ENCODE measurements around the gene LONRF2.
"Not testable (repeated sequence)": the region's sequence is repeated elsewhere in the genome, so short reads cannot be mapped to it uniquely, and the experiment has no call there.

- TF ChIP-seq, protein P1, sequence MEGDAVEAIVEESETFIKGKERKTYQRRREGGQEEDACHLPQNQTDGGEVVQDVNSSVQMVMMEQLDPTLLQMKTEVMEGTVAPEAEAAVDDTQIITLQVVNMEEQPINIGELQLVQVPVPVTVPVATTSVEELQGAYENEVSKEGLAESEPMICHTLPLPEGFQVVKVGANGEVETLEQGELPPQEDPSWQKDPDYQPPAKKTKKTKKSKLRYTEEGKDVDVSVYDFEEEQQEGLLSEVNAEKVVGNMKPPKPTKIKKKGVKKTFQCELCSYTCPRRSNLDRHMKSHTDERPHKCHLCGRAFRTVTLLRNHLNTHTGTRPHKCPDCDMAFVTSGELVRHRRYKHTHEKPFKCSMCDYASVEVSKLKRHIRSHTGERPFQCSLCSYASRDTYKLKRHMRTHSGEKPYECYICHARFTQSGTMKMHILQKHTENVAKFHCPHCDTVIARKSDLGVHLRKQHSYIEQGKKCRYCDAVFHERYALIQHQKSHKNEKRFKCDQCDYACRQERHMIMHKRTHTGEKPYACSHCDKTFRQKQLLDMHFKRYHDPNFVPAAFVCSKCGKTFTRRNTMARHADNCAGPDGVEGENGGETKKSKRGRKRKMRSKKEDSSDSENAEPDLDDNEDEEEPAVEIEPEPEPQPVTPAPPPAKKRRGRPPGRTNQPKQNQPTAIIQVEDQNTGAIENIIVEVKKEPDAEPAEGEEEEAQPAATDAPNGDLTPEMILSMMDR (IDR thresholded peaks at IDR 0.05) = not testable (repeated sequence)
- not testable (repeated sequence) for TF ChIP-seq POLR2A (IDR thresholded peaks at IDR 0.05)
Observed at GRCh38 chr2:100362269-100362668, 40.0 kb upstream of the LONRF2 start.

All from thyroid gland (tissue), 4 donors.